Nucleus accumbens (tissue), 56 donors: Measurements from ENCODE around the gene MLEC.
A peak's percentile ranks its signal among the peaks of the same experiment; 100 is the strongest.
"Not testable (repeated sequence)": the region's sequence is repeated elsewhere in the genome, so short reads cannot be mapped to it uniquely, and the experiment has no call there.

Source experiments
- DNase-seq, 56 donors: peaks; one replicate each; lab custom pipeline; 2025; lab: John Stamatoyannopoulos, UW

MLEC gene

DNA sequence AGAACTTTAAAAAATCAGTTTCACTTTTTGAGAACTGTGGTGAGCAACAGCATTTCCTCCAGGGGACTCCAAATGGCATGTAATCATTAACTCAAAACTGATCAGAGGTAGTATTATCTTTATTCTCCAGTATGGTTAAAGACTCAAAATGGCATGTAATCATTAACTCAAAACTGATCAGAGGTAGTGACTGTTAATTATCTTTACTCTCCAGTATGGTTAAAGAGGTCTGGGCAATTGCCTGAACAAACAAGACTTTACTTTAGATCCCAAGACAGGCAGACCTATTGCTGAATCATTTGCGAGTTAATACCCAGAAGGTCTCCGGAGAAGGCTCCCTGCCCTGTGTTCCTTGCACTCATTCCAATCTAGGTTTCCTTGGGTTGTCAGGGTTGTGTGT lies 32.1 kb downstream of the MLEC start:
- no peak for DNase-seq

DNA sequence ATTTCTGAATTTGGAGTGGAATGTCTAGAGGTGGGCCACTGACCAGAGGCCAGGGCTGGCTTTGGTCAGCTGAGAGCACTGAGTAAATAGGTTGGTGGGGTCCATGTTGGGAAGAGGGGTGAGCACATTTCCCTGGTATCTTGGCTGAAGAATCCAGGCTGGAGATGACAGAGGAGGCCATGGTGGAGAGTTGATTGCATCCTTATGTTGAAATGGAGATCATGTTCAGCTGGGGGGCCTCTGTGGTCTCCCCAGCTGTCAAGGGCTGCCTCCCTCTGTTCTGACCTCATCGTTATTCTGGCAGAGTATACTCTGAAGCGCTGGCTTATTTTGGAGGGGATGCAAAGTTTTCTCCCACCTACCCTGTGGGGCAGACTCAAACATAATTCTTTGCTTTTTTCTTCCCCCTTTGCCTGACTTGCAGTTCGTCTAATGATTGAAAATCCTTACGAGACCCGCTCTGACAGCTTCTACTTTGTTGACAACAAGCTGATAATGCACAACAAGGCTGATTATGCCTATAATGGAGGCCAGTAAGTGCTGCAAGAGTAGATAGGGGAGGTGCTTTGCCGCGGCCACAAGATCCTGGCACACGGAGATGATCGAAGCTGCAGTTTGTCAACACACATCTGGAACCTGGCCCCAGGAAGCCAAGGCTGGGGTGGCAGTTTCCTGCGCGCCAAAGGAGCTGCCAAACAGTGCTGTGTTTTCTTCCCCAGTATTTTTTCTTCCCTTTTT lies 32.7 kb downstream of the MLEC start:
- no peak for DNase-seq

DNA sequence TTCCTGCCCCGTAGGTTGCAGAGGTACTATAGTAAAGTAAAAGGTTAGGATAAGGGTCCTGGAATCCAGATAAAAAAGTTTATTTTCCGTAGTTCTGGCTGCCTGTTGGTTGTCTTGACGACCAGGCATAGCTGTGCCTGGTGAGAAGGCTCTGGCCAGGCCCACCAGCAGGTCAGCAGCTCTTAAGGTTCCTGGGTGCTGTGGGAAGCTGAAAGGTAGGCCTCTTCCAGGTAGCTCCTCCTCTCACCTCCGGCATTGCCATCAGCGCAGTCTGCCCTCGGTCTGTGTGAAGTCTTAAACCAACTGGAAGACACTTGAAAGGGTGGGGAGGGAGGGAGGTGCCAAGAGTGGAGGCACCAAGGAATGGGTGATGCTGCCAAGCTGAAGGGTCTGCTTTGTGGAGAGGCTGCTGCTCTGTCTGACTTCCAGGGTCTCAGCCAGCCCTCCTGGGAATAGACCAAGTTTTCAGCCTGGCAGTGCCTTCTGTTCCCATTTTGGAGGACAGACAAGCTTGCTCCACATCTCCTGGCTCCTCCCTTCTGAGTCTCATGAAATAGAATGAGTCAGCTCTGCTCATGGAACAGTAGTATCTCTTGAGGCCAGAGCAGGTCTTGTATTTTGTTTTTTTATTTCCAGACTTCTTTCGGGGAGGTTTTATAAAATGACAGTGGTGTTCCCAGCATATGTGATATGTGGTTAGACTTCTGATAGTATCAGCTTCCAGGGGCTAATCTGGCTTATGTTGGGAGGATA lies 33.5 kb downstream of the MLEC start:
- DNase-seq, result peak in 35 of 56 donors; percentile 6 to 73 (median 32)

DNA sequence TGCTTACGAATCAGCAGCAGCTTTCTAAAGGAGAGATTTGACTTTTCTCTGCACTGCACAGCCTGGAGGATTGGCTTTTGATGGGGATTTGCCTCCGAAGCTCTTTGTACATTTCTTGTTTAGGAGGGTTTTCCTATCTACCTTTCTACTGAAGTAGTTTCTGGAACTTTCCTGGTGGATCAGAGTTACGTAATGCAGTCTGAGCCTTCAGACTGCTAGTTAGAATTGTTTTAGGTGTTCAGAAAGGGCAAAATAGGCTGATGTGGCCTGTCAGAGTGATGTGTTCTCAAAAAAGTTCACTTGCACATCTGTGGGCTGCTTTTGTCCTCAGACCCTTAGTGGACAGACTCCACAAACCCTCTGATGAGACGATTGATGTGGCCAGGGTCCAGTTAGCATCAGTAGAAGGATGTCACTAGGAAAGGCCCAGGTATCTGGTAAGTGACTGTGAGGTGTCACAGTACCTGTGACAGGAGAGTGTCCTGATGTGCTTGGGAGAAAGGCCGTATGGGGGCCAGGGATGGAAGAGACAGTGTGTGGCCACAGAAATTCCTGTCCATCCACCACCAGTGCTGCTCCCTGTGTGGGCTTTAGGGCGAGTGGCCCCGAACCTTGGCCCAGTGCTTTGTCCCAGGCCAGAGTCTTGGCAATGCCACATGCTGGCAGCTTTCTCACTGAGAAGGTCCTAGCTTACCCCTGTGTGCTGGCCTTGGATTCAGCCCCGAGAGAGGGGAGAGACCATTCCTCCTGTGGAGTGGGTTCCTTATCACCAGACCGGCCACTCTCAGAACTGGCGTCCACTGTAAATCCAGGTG lies 34.2 kb downstream of the MLEC start:
- peak in 1 of 56 donors; percentile 4 for DNase-seq

DNA sequence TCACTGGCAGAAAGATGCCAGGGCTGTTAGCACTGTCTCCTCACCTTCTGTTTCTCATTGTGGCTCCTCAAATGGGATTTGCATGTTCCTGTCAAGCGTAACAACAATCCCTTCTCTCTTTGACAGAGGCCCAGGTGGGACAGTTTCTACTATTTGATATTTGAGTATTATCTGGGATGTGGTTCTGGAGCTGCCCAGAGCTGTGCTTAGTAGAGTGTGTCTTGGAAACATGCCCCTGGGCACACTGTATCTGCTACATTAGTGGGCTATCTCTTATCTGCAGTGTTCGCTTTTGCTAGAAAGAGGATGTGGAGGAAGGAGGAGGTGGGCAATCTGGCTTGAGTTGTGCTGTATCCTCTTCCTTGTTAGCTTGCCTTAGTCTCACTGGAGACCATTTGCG lies 34.9 kb downstream of the MLEC start:
- no peak for DNase-seq

DNA sequence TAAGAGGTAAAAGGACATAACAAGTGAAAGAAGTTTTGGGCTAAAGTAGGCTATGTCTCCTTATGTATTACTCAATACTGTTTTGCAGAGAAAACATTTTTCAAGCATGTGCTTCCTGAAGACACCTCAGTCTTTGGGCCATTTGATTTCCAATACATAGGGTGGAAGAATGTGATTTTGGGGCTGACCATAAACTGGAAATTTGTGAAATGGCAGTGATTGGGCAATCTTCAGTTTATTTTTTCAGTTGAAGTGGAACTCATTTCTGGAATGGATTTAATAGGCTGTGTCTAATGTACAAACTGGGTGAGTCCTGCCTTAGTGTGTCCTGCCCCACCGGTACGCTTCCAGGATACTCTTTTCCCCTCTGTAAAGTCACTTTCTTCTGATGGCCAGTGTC lies 35.8 kb downstream of the MLEC start:
- no peak for DNase-seq

DNA sequence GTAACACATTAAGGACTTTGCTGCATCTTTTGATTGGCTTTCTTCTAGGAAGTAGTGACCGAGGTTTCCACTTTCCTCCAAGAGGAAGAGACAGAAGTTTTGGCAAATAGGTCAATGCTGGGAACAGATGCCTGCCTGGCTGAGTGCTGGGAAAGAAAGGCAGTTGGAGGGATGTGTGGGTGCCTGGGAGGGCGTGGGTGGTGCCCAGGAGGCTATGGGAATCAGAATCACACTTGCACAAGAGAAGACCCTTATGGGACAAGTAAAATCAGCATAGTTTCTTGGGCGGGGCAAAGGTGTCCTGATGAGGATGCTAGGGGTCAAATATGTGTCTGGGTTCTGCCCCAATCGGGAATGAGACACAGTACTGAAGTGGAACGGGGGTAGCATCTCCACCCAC lies 37.8 kb downstream of the MLEC start:
- no peak for DNase-seq

DNA sequence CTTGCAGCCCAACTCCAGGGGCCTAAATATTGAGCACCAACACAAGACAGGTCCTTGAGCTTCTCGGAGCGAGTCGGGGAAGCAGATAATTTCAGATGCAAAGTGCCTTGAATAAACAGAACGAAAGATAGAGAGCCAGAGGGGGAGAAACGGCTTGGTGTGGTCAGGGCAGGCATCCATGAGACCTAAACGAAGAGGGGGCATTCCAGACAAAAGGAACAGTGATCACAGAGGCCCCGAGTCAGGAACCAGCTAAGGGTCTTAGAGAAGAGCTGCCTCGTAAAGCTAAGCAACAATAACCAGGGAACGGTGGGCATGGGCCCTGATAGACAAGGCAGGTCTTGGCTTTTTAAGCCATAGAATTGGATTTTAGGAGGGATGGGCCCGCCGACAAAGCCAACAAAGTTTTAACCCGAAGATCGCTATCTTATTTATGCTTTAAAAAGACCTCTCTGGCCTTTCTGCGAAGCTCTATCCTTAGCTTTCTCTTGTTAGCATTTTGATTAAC lies 38.3 kb downstream of the MLEC start:
- DNase-seq, result peak in 1 of 56 donors; percentile 21

DNA sequence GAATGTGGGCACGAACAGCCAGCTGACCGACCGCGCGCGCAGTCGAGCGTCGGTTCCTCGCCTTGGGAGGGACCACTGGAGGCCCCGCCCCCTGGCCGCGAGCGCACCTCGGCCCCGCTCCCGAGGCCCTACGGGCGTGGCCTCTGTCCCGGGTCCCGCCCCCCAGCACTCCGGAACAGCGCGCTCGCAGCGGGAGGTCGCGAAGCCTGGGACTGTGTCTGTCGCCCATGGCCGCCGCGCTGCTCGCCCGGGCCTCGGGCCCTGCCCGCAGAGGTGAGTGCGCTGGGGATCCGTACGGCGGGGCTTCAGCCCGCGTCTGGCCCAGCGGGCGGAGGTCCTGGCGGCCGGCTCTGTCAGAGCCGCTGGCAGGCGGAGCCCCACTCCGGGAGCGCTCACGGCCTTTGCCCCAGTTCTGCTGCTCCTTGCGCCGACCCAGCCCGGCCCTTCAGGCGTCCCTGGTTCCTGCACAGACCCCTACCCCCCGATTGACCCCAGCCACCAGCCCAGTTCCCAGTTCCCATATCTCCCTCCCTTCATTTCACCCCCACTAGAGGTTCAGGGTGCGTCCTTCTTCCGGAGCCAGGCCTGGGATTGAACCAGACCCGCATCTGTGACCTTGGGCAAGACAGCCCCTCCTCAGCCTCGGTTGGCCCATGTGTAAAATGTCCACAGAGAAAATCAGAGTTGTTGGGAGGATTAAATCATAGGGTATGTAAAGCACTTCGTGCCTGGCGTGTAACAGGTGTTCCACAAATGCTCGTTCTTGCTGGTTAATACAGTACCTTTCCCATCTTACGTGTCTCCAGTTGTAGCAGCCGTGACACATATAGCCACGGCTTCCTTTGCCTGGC lies 38.9 kb downstream of the MLEC start, which contains the start of gene ACADS:
ACADS (plus strand) TSS at position 168 of the 851 bp plus-strand sequence; CDS start at position 228, 60 bp downstream.
- DNase-seq, result peak in 54 of 56 donors; percentile 17 to 88 (median 66)

DNA sequence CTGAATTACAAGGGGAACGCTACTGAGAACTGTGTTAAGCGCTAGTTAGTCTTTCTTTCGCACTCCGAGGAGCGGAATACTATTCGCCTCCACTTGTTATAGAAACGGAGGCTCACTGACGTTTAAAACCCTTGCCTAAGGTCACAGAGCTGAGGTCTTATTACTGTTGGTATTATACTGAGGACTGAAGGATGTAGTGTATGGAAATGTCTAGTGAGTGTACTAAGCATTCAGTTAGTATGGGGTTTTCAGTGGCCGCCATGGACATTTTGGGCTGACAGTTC lies 39.5 kb downstream of the MLEC start:
- DNase-seq, result no peak

DNA sequence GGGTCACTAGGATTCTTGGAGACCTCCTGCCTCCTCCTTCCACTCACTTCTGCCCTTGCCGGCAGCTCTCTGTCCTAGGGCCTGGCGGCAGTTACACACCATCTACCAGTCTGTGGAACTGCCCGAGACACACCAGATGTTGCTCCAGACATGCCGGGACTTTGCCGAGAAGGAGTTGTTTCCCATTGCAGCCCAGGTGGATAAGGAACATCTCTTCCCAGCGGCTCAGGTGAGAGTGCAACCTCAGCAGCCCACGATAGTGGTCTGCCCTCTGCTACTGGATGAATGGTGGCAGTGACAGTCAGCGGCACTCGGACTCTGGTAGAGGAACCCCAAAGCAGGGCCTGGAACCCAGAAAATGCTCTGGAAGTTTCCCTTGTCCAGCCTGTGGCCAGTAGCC lies 40.0 kb downstream of the MLEC start:
- no peak for DNase-seq

DNA sequence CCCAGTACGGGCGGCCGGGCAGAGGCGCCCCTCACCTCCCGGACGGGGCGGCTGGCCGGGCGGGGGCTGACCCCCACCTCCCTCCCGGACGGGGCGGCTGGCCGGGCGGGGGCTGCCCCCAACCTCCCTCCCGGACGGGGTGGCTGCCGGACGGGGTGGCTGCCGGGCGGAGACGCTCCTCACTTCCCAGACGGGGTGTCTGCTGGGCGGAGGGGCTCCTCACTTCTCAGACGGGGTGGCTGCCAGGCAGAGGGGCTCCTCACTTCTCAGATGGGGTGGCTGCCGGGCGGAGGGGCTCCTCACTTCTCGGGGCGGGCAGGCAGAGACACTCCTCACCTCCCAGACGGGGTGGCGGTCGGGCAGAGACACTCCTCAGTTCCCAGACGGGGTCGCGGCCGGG lies 45.2 kb downstream of the MLEC start:
- not testable (repeated sequence) for DNase-seq

DNA sequence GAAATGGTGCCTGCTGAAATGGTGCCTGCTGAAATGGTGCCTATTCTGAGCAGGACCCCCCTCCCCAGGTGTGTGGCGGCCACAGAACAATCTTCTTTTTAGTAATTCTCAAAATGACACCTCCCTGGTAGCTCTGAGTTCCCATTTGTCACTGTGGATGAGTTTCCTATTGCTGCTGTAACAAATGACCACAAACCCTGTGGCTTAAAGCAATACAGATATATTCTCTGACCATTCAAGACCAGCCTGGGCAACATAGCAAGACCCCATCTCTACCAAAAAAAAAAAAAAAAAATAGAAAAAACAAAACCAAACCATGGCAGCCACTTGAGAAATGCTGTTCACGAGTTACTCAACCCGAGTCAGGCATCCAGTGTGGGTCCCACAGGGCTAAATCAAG lies 46.6 kb downstream of the MLEC start:
- DNase-seq, result no peak

DNA sequence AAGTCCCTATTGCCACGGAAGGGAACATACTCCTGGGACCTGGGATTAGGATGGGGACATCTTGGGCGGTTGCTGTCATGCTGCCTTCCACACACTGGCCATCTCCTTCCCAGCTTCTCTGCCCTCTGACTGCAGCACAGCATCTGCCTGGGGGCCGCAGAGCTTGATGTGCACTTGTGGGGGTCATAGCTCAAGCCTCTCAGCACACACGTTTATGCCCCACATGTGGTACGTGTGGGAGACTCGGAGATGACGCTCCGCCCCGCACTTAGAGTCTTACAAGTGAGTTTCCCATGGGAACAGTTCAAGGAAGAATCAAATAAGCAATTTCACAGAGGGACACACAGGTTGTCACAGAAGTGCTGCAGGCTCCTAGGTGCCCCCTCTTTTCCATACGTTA lies 47.3 kb downstream of the MLEC start:
- DNase-seq, result no peak

DNA sequence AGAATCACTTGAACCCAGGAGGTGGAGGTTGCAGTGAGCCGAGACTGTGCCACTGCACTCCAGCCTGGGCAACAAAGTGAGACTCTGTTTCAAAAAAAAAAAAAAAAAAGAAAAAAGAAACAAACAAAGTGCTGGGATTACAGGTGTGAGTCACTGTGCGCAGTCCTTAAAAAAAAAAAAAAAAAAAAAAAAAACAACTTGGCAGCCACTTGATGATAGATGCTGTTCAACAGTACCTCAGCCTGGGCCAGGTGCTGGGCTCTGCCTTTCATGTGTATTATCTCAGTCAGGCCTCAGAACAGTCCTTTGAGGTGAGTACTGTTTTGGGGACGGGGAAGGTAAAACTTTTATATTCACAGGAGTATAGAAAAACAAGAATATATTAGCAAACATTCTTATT lies 48.2 kb downstream of the MLEC start:
- DNase-seq, result no peak

DNA sequence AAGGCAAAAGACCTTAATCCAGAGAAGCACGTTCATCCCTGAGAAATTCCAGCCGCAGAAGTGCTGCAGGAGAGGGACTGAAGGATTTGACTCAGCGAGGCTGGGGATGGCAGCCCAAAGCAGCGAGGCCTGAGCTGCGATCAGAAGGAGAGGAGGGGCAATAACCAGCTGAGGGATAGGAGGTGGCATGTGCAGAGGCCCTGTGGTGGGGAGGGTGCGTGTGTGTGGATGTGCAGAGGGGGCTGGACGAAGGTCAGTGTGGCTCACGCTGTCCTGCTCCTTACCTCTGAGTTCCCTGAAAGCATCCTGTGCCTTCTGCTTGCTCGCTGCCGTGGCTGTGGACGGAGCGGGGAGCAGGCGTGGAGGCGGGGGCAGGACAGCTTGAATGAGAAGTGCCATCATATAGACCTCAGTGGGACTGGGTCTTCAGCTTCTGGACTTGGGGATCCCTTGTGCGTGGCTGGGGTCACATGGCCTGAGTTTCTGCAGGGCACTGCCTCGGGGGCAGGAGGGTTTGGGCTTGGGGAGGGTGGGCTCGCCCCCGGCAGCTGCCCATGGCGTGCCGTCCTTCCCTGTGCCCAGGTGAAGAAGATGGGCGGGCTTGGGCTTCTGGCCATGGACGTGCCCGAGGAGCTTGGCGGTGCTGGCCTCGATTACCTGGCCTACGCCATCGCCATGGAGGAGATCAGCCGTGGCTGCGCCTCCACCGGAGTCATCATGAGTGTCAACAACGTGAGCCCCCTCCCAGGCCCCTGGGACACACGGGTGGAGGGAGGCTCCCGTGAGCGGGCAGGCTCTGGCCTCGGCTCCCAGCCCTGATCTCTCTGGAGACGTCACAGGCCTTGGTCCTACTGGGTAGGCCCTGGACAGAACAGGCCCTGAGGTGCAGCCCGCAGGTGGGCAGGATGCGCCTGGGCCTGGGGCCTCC lies 49.7 kb downstream of the MLEC start:
- DNase-seq, result no peak

DNA sequence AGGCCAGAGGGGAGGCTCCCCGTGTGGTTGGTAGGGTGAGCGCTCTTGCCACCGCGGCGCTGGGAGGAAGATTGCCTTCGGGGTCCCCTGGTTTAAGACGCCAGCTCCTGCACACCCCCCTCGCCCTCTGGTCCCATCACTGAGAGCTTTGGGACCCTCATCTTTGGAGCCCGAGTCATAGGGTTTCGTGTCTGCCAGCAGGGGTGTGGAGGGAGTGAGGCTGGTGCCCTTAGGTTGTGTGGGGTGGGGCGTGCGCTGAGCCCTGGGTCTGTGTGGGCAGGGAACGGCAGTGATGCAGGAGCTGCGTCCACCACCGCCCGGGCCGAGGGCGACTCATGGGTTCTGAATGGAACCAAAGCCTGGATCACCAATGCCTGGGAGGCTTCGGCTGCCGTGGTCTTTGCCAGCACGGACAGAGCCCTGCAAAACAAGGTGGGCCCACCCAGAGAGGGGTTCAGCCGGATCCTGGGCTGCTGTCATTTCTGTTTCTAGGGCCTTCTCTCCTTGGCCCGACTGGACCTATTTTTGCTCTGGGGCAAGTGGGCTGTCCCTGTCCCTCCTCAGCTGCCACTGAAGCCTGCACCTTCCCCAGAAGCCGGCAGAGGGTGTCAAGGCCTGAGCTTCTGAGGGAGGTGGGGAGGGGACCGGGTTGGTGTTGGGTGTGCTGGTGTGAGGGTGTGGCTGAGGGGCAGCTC lies 50.8 kb downstream of the MLEC start:
- DNase-seq, result peak in 1 of 56 donors; percentile 17

DNA sequence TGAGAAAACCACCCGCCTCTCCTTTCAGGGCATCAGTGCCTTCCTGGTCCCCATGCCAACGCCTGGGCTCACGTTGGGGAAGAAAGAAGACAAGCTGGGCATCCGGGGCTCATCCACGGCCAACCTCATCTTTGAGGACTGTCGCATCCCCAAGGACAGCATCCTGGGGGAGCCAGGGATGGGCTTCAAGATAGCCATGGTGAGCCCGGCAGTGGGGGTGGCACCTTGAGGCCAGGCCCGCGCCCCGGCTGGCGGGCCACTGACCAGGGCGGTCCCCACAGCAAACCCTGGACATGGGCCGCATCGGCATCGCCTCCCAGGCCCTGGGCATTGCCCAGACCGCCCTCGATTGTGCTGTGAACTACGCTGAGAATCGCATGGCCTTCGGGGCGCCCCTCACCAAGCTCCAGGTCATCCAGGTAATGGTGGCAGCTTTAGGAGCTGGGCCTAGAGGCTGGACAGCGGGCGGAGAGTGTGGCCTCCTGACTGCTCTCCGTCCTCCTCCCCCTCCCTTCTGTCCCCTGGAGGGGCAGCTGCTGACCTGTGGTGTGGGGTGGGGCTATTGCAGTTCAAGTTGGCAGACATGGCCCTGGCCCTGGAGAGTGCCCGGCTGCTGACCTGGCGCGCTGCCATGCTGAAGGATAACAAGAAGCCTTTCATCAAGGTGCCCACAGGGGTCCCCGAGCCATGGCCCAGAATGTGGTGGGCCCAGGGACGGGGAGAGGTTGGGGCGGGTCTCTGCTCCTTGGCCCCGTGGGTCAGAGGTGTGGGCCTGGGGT lies 51.5 kb downstream of the MLEC start:
- peak in 1 of 56 donors; percentile 4 for DNase-seq
